Measurements from ENCODE around the gene PPP1R26. TPM values are rescaled to one million over a fixed set of nuclear protein-coding genes. Genes with fewer than 3 reads are reported as not detected.
A peak's percentile ranks its signal among the peaks of the same experiment; 100 is the strongest.

PPP1R26 gene
- total and polyA plus RNA-seq, 9 of the 15 experiments (the other 6 are each of a cell fraction or from before 2014, with no cell fraction given): 0.77 to 26.8 (median 9.3) TPM

- 0 out of 2 replicates have a peak, but pooled peaks have one; percentile 12 for TF ChIP-seq SMAD4 (CRISPR knock-in tag; conservative IDR thresholded peaks at IDR 0.05)
- TF ChIP-seq NRF1 (conservative IDR thresholded peaks at IDR 0.05 in 1 of 2, IDR thresholded peaks at IDR 0.05 in 1 of 2): peak in 1 of 2 experiments; percentile 26; a peak in 2 of 4 replicates
- TF ChIP-seq, protein P1, sequence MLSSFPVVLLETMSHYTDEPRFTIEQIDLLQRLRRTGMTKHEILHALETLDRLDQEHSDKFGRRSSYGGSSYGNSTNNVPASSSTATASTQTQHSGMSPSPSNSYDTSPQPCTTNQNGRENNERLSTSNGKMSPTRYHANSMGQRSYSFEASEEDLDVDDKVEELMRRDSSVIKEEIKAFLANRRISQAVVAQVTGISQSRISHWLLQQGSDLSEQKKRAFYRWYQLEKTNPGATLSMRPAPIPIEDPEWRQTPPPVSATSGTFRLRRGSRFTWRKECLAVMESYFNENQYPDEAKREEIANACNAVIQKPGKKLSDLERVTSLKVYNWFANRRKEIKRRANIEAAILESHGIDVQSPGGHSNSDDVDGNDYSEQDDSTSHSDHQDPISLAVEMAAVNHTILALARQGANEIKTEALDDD (IDR thresholded peaks at IDR 0.05): no peak
- no peak for TF ChIP-seq CREB1 (IDR thresholded peaks at IDR 0.05)
- no peak for TF ChIP-seq CREB1 (CRISPR knock-in tag; IDR thresholded peaks at IDR 0.05)
- TF ChIP-seq, protein P2, sequence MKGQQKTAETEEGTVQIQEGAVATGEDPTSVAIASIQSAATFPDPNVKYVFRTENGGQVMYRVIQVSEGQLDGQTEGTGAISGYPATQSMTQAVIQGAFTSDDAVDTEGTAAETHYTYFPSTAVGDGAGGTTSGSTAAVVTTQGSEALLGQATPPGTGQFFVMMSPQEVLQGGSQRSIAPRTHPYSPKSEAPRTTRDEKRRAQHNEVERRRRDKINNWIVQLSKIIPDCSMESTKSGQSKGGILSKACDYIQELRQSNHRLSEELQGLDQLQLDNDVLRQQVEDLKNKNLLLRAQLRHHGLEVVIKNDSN (CRISPR knock-in tag; IDR thresholded peaks at IDR 0.05): no peak
- no peak for TF ChIP-seq SIN3B (IDR thresholded peaks at IDR 0.05; ENCODE audit: low read depth)
- peak; percentile 42; the same call in 1 of the 2 replicates for TF ChIP-seq PHF8 (IDR thresholded peaks at IDR 0.05; ENCODE audit: borderline replicate concordance, low read length)
- TF ChIP-seq SAFB2 (IDR thresholded peaks at IDR 0.05; ENCODE audit: borderline replicate concordance, low read depth, low read length, severe bottlenecking): no peak
- TF ChIP-seq RBM25 (IDR thresholded peaks at IDR 0.05; ENCODE audit: low read depth, low read length, severe bottlenecking): no peak
- no peak for TF ChIP-seq ZSCAN29 (IDR thresholded peaks at IDR 0.05)
- TF ChIP-seq KDM5B (IDR thresholded peaks at IDR 0.05; ENCODE audit: insufficient replicate concordance, low read depth, low read length): no peak
- TF ChIP-seq ZNF263 (CRISPR knock-in tag; IDR thresholded peaks at IDR 0.05; ENCODE audit: borderline replicate concordance): no peak
- TF ChIP-seq ZNF507 (tag; conservative IDR thresholded peaks at IDR 0.05): no peak
- peak; percentile 11 for TF ChIP-seq PCBP1 (IDR thresholded peaks at IDR 0.05; ENCODE audit: low read depth, low read length, poor library complexity, severe bottlenecking)
- TF ChIP-seq CHD4 (IDR thresholded peaks at IDR 0.05; ENCODE audit: insufficient read depth, insufficient replicate concordance, low read depth, low read length, poor library complexity, severe bottlenecking): no peak
- no peak for TF ChIP-seq TAL1 (IDR thresholded peaks at IDR 0.05)
Observed at GRCh38 chr9:135480071-135480939, 723 bp downstream of the PPP1R26 start (continued).

All from K562 (cell line).